ENCODE measurements around the gene VPS26A. TPM values are rescaled to one million over a fixed set of nuclear protein-coding genes. Genes with fewer than 3 reads are reported as not detected.
"Not testable (repeated sequence)": the region's sequence is repeated elsewhere in the genome, so short reads cannot be mapped to it uniquely, and the experiment has no call there.

Gene VPS26A
- total RNA-seq, 1 experiment from 2014 or later, result 19.0 TPM

GRCh38 chr10:69097729-69098128, 26.2 kb upstream of the VPS26A start:
- Histone ChIP-seq H3K36me3 (no peaks in the 10 kb centered on the region), H3K4me3 (no peak overlapping the region), H3K9me3 (no peaks in the 10 kb centered on the region), H3K27me3 (no peaks in the 10 kb centered on the region)
- no peak for DNase-seq

- Histone ChIP-seq H3K27me3 (no peaks in the 10 kb centered on the region), H3K36me3 (no peaks in the 10 kb centered on the region), H3K9me3 (no peaks in the 10 kb centered on the region), H3K4me3 (no peak overlapping the region)
- DNase-seq, result no peak
Observed at GRCh38 chr10:69100136-69100872, 23.7 kb upstream of the VPS26A start.

GRCh38 chr10:69101451-69102095, 22.4 kb upstream of the VPS26A start:
- Histone ChIP-seq H3K9me3 (no peaks in the 10 kb centered on the region), H3K27me3 (no peaks in the 10 kb centered on the region), H3K4me3 (no peak overlapping the region), H3K36me3 (no peaks in the 10 kb centered on the region)
- DNase-seq, result peak; percentile 19

- H3K9me3 ChIP-seq, result no peaks in the 10 kb centered on the region
- no peaks in the 10 kb centered on the region for H3K27me3 ChIP-seq
- no peak overlapping the region for H3K4me3 ChIP-seq
- no peaks in the 10 kb centered on the region for H3K36me3 ChIP-seq
- no peak for DNase-seq
Observed at GRCh38 chr10:69102440-69102839, 21.5 kb upstream of the VPS26A start.

GRCh38 chr10:69103784-69104183, 20.2 kb upstream of the VPS26A start:
- H3K36me3 ChIP-seq, result no peaks in the 10 kb centered on the region
- DNase-seq, result no peak
- no peaks in the 10 kb centered on the region for H3K9me3 ChIP-seq
- H3K4me3 ChIP-seq, result no peak overlapping the region
- no peaks in the 10 kb centered on the region for H3K27me3 ChIP-seq

GRCh38 chr10:69104994-69105790, 18.8 kb upstream of the VPS26A start:
- H3K9me3 ChIP-seq, result no peaks in the 10 kb centered on the region

GRCh38 chr10:69107176-69107490, 16.8 kb upstream of the VPS26A start:
- no peak for DNase-seq
- Histone ChIP-seq H3K27me3 (peaks cover 3% of the 10 kb centered on the region; the same call in 1 of the 2 replicates), H3K4me3 (no peak overlapping the region), H3K9me3 (no peaks in the 10 kb centered on the region), H3K36me3 (no peaks in the 10 kb centered on the region)

More at GRCh38 chr10:69104994-69105790, 18.8 kb upstream of the VPS26A start:
- Histone ChIP-seq H3K36me3 (no peaks in the 10 kb centered on the region), H3K27me3 (no peaks in the 10 kb centered on the region), H3K4me3 (no peak overlapping the region)
- DNase-seq, result no peak

GRCh38 chr10:69107699-69108098, 16.3 kb upstream of the VPS26A start:
- Histone ChIP-seq H3K36me3 (no peaks in the 10 kb centered on the region), H3K9me3 (no peaks in the 10 kb centered on the region), H3K27me3 (peaks cover 3% of the 10 kb centered on the region; the same call in 1 of the 2 replicates), H3K4me3 (no peak overlapping the region)
- DNase-seq, result no peak

GRCh38 chr10:69119896-69120295, 4.1 kb upstream of the VPS26A start:
- H3K4me3 ChIP-seq, result no peak overlapping the region
- H3K9me3 ChIP-seq, result no peaks in the 10 kb centered on the region
- no peaks in the 10 kb centered on the region for H3K36me3 ChIP-seq
- H3K27me3 ChIP-seq, result peaks cover 4% of the 10 kb centered on the region; the same call in 1 of the 2 replicates
- no peak for DNase-seq

GRCh38 chr10:69123306-69123746, 652 bp upstream of the VPS26A start:
- no peaks in the 10 kb centered on the region for H3K27me3 ChIP-seq
- H3K4me3 ChIP-seq, result peak overlapping the region; percentile 89
- H3K9me3 ChIP-seq, result no peaks in the 10 kb centered on the region
- H3K36me3 ChIP-seq, result no peaks in the 10 kb centered on the region
- DNase-seq, result no peak

- Histone ChIP-seq H3K36me3 (no peaks in the 10 kb centered on the region), H3K27me3 (no peaks in the 10 kb centered on the region), H3K9me3 (no peaks in the 10 kb centered on the region), H3K4me3 (peak overlapping the region; percentile 89)
- DNase-seq, result peak; percentile 43
Observed at GRCh38 chr10:69124563-69125268, 738 bp downstream of the VPS26A start.

- Histone ChIP-seq H3K9me3 (no peaks in the 10 kb centered on the region), H3K4me3 (peak overlapping the region; percentile 89)
Observed at GRCh38 chr10:69125554-69125953, 1.6 kb downstream of the VPS26A start.

GRCh38 chr10:69130251-69130650, 6.3 kb downstream of the VPS26A start:
- H3K36me3 ChIP-seq, result peaks cover 14% of the 10 kb centered on the region
- no peaks in the 10 kb centered on the region for H3K9me3 ChIP-seq
- H3K4me3 ChIP-seq, result no peak overlapping the region
- no peaks in the 10 kb centered on the region for H3K27me3 ChIP-seq
- no peak for DNase-seq

More at GRCh38 chr10:69125554-69125953, 1.6 kb downstream of the VPS26A start:
- Histone ChIP-seq H3K36me3 (no peaks in the 10 kb centered on the region), H3K27me3 (no peaks in the 10 kb centered on the region)
- DNase-seq, result no peak

- Histone ChIP-seq H3K27me3 (no peaks in the 10 kb centered on the region), H3K36me3 (peaks cover 8% of the 10 kb centered on the region; the same call in 1 of the 2 replicates), H3K4me3 (no peak overlapping the region), H3K9me3 (no peaks in the 10 kb centered on the region)
- DNase-seq, result no peak
Observed at GRCh38 chr10:69139961-69140360, 16.0 kb downstream of the VPS26A start.

GRCh38 chr10:69141304-69141703, 17.3 kb downstream of the VPS26A start:
- Histone ChIP-seq H3K36me3 (peaks cover 5% of the 10 kb centered on the region; the same call in 1 of the 2 replicates), H3K27me3 (no peaks in the 10 kb centered on the region), H3K4me3 (no peak overlapping the region), H3K9me3 (no peaks in the 10 kb centered on the region)
- DNase-seq, result no peak

GRCh38 chr10:69142074-69142473, 18.1 kb downstream of the VPS26A start:
- not testable (repeated sequence) for DNase-seq, H3K9me3 ChIP-seq, H3K36me3 ChIP-seq, H3K4me3 ChIP-seq, H3K27me3 ChIP-seq

- DNase-seq, result no peak
- no peaks in the 10 kb centered on the region for H3K36me3 ChIP-seq
- H3K4me3 ChIP-seq, result no peak overlapping the region
- H3K27me3 ChIP-seq, result no peaks in the 10 kb centered on the region
- H3K9me3 ChIP-seq, result no peaks in the 10 kb centered on the region
Observed at GRCh38 chr10:69142983-69143382, 19.0 kb downstream of the VPS26A start.

All from MG63 (cell line).